Astrocyte (in vitro differentiated cells and primary cell): ENCODE results near the gene PIGL. TPM values are rescaled to one million over a fixed set of nuclear protein-coding genes. Genes with fewer than 3 reads are reported as not detected.
"Not testable (repeated sequence)": the region's sequence is repeated elsewhere in the genome, so short reads cannot be mapped to it uniquely, and the experiment has no call there.

Experiments used
- DNase-seq: peaks from one replicate; pipeline ENCODE4 v3.0.0-alpha.2; 2010; ENCODE audit warnings: low read depth
- FAIRE-seq: peaks from 2 replicates; lab custom pipeline; 2011; peaks lifted over from hg19 to GRCh38; lab: Jason Lieb, UNC
- H2AFZ ChIP-seq: 2 replicates; pipeline ENCODE4 v1.6.0; 2012; ENCODE audit warnings: low read depth, low read length, inconsistent platforms
- H3K27ac ChIP-seq: 2 replicates; pipeline ENCODE4 v1.5.1; 2011; ENCODE audit warnings: low read depth, low read length, inconsistent platforms
- H3K27me3 ChIP-seq: 2 replicates; pipeline ENCODE4 v1.6.0; 2011; ENCODE audit warnings: low read length, inconsistent platforms; ENCODE audit not compliant: insufficient read depth
- H3K36me3 ChIP-seq: 2 replicates; pipeline ENCODE4 v1.5.1; 2011; ENCODE audit warnings: low read length, inconsistent platforms; ENCODE audit not compliant: insufficient read depth
- H3K4me1 ChIP-seq: 2 replicates; pipeline ENCODE4 v1.5.1; 2011; ENCODE audit warnings: low read length, inconsistent platforms; ENCODE audit not compliant: insufficient read depth
- H3K4me2 ChIP-seq: 2 replicates; pipeline ENCODE4 v1.6.0; 2012; ENCODE audit warnings: low read length, inconsistent platforms
- H3K4me3 ChIP-seq: 2 replicates; pipeline ENCODE4 v1.5.1; 2011; ENCODE audit warnings: low read depth, mild to moderate bottlenecking, low read length, inconsistent platforms; ENCODE audit not compliant: insufficient read depth
- H3K79me2 ChIP-seq: 2 replicates; pipeline ENCODE4 v1.6.0; 2012; ENCODE audit warnings: mild to moderate bottlenecking, low read length, inconsistent platforms; ENCODE audit not compliant: insufficient read depth
- H3K9ac ChIP-seq: 2 replicates; pipeline ENCODE4 v1.6.0; 2012; ENCODE audit warnings: mild to moderate bottlenecking, low read length, inconsistent platforms
- H3K9me3 ChIP-seq: 2 replicates; pipeline ENCODE4 v1.5.1; 2012; ENCODE audit warnings: low read depth, mild to moderate bottlenecking, low read length, inconsistent platforms; ENCODE audit not compliant: insufficient read depth
- H4K20me1 ChIP-seq: 2 replicates; pipeline ENCODE4 v1.6.0; 2012; ENCODE audit warnings: low read length, inconsistent platforms; ENCODE audit not compliant: insufficient read depth
- H3K27ac Mint-ChIP-seq: one replicate; pipeline ENCODE4 v1.8.0; 2021; ENCODE audit warnings: mild to moderate bottlenecking, mixed read lengths; ENCODE audit not compliant: unreplicated experiment
- H3K27me3 Mint-ChIP-seq: one replicate; pipeline ENCODE4 v1.8.0; 2021; ENCODE audit warnings: low read depth, mixed read lengths; ENCODE audit not compliant: unreplicated experiment
- H3K36me3 Mint-ChIP-seq: one replicate; pipeline ENCODE4 v1.8.0; 2021; ENCODE audit warnings: low read depth, mixed read lengths; ENCODE audit not compliant: unreplicated experiment
- H3K4me1 Mint-ChIP-seq: one replicate; pipeline ENCODE4 v1.8.0; 2021; ENCODE audit warnings: low read depth, mixed read lengths; ENCODE audit not compliant: unreplicated experiment
- H3K4me3 Mint-ChIP-seq: one replicate; pipeline ENCODE4 v1.8.0; 2021; ENCODE audit warnings: mild to moderate bottlenecking, moderate library complexity, mixed read lengths; ENCODE audit not compliant: unreplicated experiment
- H3K9me3 Mint-ChIP-seq: one replicate; pipeline ENCODE4 v1.8.0; 2021; ENCODE audit warnings: mild to moderate bottlenecking, mixed read lengths; ENCODE audit not compliant: unreplicated experiment
- CTCF ChIP-seq: IDR thresholded peaks from 2 replicates; pipeline ENCODE4 v1.5.1; 2011; ENCODE audit warnings: low read depth, mild to moderate bottlenecking, inconsistent platforms, low read length, moderate library complexity; ENCODE audit not compliant: insufficient read depth
- EZH2 ChIP-seq: IDR thresholded peaks from 2 replicates; pipeline ENCODE4 v1.6.1; 2012; ENCODE audit warnings: mild to moderate bottlenecking, low read length, inconsistent platforms; ENCODE audit not compliant: insufficient read depth
- total RNA-seq: library from RNA; stranded (reverse); gene quantifications from 2 replicates; pipeline ENCODE4 v1.2.1, GENCODE V29; 2021

PIGL gene
- total RNA-seq, 1 donor from 2014 or later = 21.9 TPM

GRCh38 chr17:16215965-16216316 lies 1.1 kb upstream of the PIGL start:
- Mint-ChIP-seq H3K4me3 (peak overlapping the region; percentile 84), H3K9me3 (no peaks in the 10 kb centered on the region), H3K27me3 (no peaks in the 10 kb centered on the region), H3K4me1 (peaks cover 9% of the 10 kb centered on the region), H3K27ac (peak overlapping the region; percentile 94), H3K36me3 (no peaks in the 10 kb centered on the region)
- Histone ChIP-seq H3K9ac (peak overlapping the region; percentile 96), H3K27me3 (no peaks in the 10 kb centered on the region), H3K27ac (peak overlapping the region; percentile 91), H3K4me1 (peaks cover 15% of the 10 kb centered on the region), H4K20me1 (peaks cover 37% of the 10 kb centered on the region), H3K9me3 (no peaks in the 10 kb centered on the region), H3K4me2 (peak overlapping the region; percentile 95), H2AFZ (peak overlapping the region; percentile 57), H3K4me3 (peak overlapping the region; percentile 98), H3K36me3 (no peaks in the 10 kb centered on the region), H3K79me2 (peaks cover 89% of the 10 kb centered on the region)
- TF ChIP-seq EZH2 (no peak), CTCF (no peak)
- DNase-seq = no peak
- FAIRE-seq = no peak

DNA sequence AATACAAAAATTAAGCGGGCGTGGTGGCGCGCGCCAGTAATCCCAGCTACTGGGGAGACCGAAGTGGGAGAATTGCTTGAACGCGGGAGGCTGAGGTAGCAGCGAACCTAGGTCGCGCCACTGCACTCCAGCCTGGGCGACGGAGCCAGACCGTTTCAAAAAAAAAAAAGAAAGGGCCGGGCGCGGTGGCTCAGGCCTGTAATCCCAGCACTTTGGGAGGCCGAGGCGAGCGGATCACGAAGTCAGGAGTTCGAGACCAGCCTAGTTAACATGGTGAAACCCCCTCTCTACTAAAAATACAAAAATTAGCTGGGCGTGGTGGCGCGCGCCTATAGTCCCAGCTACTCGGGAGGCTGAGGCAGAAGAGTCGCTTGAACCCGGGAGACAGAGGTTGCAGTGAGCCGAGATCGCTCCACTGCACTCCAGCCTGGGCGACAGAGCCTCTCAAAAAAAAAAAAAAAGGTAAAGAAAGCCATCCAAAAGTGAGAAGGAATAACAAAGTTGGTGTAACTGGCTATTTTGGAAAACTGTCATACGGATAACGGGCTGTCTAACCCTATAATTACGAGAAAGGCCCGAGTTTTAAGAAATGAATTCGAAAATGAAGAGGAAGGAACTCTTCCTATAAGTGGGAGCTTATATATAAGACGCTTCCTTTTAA lies 539 bp upstream of the PIGL start:
- H3K27ac ChIP-seq = peak overlapping the region; percentile 91
- not testable (repeated sequence) for DNase-seq, H3K36me3 Mint-ChIP-seq, H3K9me3 ChIP-seq, FAIRE-seq, H3K36me3 ChIP-seq, H3K27me3 Mint-ChIP-seq, H3K9me3 Mint-ChIP-seq, H3K27me3 ChIP-seq, H3K4me1 Mint-ChIP-seq
- H3K27ac Mint-ChIP-seq = peak overlapping the region; percentile 94
- H3K4me3 Mint-ChIP-seq = peak overlapping the region; percentile 96
- peak overlapping the region; percentile 96 for H3K9ac ChIP-seq
- H3K79me2 ChIP-seq = peaks cover 88% of the 10 kb centered on the region
- peaks cover 15% of the 10 kb centered on the region for H3K4me1 ChIP-seq
- H3K4me3 ChIP-seq = peak overlapping the region; percentile 98
- peak overlapping the region; percentile 95 for H3K4me2 ChIP-seq
- peaks cover 33% of the 10 kb centered on the region for H4K20me1 ChIP-seq
- peak overlapping the region; percentile 90 for H2AFZ ChIP-seq

GRCh38 chr17:16222406-16222805 lies 5.4 kb downstream of the PIGL start:
- no peak overlapping the region for H3K27ac ChIP-seq
- Mint-ChIP-seq H3K27ac (no peak overlapping the region), H3K9me3 (no peaks in the 10 kb centered on the region), H3K4me3 (no peak overlapping the region), H3K4me1 (no peaks in the 10 kb centered on the region), H3K36me3 (peaks cover 4% of the 10 kb centered on the region), H3K27me3 (no peaks in the 10 kb centered on the region)
- H3K4me2 ChIP-seq = no peak overlapping the region
- DNase-seq = no peak
- no peaks in the 10 kb centered on the region for H3K36me3 ChIP-seq
- H3K79me2 ChIP-seq = peaks cover 75% of the 10 kb centered on the region
- FAIRE-seq = no peak
- no peaks in the 10 kb centered on the region for H4K20me1 ChIP-seq
- TF ChIP-seq EZH2 = no peak
- TF ChIP-seq CTCF = no peak
- H3K9me3 ChIP-seq = no peaks in the 10 kb centered on the region
- peaks cover 6% of the 10 kb centered on the region for H3K4me1 ChIP-seq
- no peak overlapping the region for H2AFZ ChIP-seq
- no peaks in the 10 kb centered on the region for H3K27me3 ChIP-seq
- H3K9ac ChIP-seq = no peak overlapping the region
- no peak overlapping the region for H3K4me3 ChIP-seq

DNA sequence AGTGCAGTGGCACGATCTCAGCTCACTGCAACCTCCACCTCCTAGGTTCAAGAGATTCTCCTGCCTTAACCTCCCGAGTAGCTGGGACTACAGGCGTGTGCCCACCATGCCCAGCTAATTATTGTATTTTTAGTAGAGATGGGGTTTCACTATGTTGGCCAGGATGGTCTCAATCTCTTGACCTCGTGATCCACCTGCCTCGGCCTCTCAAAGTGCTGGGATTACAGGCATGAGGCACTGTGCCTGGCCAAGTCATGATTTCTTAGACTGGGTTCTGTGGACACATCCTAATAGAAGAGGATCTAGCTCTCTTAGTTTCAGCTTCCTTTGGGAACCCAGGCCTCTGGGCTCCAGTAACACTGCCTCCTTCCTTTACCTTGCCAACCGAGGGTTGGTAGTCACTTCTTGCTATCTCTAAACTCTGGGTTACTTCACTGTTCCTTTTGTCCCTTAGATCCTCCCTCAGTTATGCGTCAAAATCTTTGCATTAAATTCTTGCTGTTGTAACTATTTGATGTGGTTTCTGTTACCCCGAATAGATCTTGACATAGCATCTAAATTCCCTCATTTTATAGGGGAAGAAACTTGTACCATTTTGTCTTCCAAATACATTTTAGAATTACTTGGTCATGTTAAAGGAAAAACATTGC lies 13.0 kb downstream of the PIGL start:
- peaks cover 35% of the 10 kb centered on the region for H3K79me2 ChIP-seq
- DNase-seq, H3K27me3 Mint-ChIP-seq, FAIRE-seq, H3K27ac ChIP-seq, H3K9me3 Mint-ChIP-seq, H3K36me3 ChIP-seq, H3K27me3 ChIP-seq, H3K4me3 ChIP-seq, H3K4me1 Mint-ChIP-seq, H3K9ac ChIP-seq, H3K36me3 Mint-ChIP-seq, H3K4me3 Mint-ChIP-seq, H4K20me1 ChIP-seq, H3K4me1 ChIP-seq, H3K4me2 ChIP-seq, H2AFZ ChIP-seq, H3K9me3 ChIP-seq: not testable (repeated sequence)
- H3K27ac Mint-ChIP-seq = peak overlapping the region; percentile 3
